GM18499 (cell line): ENCODE results near the gene RBM4B.

Source experiments
- ATAC-seq: cut with Tn5 transposase; IDR thresholded peaks from one replicate; pipeline ENCODE4 v1.9.1; 2021; ENCODE audit warnings: moderate number of reproducible peaks; ENCODE audit not compliant: insufficient read depth, unreplicated experiment

The RBM4B gene

DNA sequence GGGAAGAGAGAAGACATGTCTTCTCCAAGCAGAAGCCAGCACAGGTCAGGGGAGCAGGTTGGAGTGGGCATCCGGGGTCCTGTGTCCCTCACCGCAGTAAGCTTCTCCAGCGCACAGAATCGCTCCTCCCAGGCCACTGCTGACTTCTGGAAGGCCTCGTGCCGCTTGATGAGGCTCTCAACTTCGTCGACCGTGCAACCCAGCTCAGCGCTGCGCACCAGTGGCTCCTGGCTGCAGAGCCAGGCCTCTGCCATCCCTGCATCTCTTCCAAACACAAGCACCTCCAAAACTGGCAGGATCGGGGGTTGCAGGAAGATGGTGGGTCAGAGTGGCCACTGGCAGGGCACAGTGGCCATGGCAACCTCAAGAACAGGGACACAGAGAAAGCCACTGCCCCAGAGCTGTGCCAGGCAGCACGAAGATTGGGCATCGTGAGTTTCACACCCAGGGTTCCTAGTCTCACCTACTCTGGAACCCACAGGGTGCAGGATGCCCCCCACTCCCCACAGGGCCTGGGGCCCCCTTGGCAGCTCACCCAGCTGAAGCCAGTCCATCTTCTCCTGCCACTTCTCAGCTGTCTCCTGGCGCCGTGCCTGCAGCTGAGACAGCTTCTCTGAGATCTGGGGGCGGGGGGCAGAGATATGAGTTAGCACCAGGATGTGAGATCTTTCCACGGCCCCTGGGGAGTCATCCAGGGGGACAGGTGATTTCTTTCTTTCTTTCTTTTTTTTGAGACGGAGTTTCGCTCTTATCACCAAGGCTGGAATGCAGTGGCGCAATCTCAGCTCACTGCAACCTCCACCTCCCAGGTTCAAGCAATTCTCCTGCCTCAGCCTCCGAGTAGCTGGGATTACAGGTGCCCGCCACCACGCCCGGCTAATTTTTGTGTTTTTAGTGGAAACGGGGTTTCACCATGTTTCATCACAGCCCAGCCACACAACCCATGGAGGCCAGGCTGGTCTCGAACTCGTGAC lies 11.2 kb upstream of the RBM4B start:
- ATAC-seq = no peak

DNA sequence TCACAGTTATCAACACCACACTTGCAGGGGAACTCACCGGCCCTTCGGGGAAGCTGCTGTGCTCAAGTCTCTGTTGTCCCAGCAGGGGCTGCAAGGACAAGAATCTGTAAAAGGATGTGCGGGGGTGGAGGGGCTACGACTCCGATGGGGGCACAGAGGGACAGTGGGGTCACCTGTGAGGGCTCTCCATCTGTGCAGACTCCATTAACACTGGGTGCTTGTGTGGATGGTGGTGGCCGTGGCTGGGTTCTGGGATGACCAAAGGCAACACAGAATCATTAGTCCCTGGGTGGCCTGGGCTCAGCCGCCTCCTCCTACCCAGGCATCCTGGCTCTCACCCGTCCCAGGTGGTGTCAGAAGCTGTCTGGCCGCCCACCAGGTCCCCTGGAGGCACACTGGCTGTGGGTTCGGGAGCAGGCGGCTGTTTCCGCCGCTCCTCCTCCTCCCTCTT lies 10.2 kb upstream of the RBM4B start:
- no peak for ATAC-seq

DNA sequence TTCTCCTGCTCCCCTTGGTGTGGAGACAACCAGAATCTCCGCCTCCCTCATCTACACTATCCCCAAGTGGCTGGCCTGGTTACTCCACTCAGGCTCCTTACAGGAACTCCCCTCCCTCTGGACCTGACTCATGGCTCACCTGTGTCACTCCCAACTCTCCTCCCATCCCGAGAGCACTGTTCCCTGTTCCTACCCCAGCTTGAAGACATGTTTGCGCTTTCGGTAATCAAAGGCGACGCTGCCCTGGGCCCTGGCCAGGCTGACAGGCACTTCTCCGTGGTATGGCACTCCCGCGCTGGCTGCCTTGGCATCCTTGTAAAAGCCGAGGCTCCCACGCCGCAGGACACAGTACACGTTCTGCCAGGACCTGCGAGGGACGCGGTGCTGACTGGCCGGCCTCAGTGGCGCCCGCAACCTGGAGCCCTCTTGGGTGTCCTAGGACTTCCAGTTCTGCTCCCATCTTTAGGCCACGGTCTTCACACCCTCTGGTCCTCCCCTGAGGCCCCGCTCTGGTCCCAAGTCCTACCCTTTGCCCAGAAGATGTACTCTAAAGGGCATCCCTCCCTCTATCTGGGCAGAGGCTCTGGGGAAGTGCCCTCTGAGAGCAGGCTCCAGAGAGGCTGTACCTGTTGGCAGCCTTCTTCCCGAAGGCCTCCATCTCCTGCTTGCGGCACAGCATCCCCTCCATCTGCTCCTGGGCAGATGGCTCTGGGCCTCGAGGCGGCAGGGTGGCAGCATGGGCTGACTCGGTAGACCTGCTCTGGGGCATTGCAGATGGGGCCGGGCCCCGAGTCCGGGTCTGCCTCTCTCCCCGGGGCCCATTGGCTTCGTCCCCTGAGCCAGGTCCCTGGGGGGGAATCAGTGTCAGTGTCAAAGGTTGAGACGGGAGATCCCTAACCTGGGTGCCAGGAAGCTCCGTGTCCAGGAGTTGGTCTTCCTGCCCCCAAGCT lies 9.4 kb upstream of the RBM4B start:
- no peak for ATAC-seq

DNA sequence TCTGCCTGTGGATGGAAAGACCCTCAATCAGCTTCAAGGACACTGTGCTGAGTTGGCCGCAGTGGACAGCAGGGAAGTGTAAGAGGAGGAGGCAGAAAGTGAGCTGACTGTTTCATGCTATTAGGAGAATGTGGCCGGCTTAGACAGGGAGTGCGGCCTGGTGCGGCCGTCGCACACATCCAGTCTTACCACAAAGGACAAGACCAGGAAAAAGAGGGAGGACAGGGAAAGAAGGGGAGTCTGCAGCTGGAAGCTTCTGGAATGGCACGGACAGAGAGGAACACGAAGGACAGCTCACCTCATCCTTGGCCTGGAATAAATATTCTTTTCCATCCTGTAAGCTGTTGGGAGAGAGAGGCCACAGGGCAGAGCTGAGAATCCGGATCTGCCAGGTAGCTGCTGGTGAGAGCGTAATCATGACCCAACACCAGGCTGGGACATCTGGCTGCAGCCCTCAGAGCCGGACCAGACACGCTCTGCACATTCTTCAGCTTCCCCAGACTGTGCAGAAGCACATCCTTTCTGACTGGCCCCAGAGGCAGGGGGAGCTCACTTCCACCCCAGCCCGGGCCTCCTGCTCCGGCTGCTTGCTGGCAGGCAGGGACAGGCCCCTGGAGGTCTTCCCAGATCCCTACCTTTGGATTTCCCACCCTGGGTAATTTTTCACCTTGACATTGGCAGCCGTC lies 8.6 kb upstream of the RBM4B start:
- no peak for ATAC-seq

DNA sequence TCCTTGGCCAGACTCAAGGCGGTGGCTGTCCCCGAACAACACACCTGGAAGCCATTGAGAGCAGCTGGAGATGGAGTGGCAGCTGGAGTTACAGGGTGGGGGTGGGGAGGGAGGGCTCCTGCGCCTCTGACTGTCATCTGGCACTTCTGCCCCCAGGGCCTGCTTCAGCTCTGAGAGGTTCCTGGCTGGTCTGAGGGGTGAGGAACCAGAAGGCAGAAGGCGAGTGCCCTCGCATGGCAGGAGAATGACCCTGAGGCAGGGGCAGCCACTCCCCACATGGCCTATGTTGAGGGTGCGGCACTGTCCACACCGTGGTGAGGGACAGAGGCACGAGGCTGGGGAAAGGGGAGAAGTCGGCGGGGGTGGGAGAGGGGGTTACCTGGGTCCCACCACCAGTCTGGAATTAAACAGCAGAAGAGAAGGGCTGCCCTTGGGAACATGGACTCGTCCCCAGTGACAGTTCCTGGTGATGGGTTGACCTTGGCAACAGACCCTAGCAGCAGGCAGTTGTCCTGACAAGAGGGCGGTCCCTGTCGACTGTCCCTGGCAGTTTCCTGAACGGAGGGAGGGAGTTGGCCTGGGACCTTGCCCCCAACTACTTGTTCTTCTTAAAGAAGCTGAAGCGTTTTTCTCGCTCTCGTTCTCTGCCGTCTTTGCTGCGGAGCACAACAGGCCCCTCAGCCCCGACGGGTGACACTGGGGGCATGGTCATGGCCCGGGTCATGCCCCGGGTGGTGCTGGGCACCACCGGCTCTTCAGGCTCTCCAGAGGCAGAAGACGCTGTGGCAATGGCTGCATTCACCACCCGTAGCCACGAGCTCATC lies 7.8 kb upstream of the RBM4B start:
- ATAC-seq = no peak

DNA sequence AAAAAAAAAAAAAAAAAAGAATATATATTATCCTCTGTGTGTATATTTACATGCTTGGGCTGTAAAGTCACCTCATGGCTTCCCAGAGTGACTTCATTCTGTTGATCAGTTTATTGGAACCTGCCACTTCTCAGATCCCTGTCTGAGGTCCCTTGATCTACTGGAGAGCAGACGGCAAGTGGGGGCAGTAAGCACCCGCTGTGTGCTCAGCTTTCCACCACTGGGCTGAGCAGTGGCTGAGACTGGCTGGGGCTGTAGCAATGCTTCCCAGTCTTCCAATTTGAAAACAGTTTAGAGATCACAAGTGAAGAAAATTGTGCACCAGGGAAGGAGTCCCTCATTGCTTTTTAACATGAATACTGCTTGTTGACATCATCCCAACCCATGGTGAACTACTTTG lies 6.9 kb upstream of the RBM4B start:
- ATAC-seq = no peak

DNA sequence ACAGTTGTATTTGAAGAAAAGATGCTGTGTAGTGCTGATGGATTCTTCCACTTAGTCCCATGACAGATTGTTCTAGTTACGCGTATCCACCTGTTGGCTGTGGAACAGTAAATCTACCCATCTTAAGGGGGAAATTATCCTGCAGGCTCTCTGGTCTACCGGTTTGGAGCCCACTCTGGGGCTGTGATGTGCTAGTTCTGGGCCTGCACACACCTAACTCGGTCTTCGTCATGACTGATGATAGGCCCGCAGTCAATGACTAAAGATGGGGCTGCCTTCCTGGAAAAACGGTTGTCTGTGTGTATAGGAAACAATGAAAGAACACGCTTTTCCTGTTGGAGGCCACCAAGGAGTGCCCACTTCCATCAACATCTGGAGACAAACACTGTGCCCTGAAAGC lies 6.2 kb upstream of the RBM4B start:
- no peak for ATAC-seq

DNA sequence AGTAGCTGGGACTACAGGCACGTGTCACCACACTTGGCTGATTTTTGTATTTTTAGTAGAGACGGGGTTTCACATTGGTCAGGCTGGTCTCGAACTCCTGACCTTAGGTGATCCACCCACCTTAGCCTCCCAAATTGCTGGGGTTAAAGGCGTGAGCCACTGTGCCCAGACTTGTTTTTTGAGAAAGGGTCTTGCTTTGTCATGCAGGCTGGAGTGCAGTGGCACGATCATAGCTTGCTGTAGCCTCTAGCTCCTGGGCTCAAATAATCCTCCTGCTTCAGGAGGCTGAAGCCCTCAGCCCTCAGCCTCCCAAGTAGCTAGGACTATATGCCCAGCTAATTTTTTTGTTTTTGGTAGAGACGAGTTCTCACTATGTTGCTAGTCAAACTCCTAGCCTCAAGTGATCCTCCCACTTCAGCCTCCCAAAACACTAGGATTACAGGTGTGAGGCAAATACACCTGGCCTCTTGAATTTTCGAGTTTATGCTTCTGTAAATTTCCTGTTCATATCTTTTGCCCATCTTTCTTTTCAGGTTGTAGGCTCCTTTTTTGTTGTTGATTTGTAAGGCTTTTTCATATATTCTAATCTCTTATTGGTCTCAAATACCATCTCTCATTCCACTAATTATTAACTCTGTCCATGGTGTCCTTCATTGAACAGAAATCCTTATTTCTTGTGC lies 3.4 kb upstream of the RBM4B start:
- no peak for ATAC-seq

DNA sequence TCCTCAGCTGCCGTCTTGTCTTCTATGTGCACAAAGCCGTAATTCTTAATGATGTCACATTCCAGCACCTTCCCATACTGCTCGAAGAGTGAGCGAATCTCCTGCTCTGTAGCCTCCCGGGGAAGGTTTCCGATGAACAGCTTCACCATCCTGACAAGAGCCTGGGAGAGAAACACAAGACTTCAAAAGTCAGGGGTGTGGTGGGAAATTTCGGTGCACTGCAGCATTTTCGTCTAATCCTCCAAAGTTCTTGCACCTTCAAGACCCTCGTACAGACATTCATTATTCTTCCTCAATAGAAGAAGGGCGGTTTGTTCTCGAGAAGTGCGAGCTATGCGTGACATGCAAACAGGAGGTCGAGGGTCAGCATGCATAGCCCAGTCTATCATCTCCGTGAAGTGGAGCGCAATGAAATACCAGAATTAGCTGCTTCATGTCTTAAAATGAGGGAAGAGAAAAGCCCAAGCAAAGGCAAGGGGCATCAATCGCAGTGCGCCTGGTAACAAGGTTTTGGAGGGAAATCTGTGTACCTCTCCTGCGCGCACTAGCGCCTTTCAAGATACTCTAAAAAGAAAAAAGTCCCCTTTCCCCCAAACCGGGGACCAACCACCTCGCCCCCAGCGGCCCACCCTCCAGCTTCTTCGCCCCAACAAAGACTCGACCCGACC lies 622 bp downstream of the RBM4B start:
- ATAC-seq = no peak

DNA sequence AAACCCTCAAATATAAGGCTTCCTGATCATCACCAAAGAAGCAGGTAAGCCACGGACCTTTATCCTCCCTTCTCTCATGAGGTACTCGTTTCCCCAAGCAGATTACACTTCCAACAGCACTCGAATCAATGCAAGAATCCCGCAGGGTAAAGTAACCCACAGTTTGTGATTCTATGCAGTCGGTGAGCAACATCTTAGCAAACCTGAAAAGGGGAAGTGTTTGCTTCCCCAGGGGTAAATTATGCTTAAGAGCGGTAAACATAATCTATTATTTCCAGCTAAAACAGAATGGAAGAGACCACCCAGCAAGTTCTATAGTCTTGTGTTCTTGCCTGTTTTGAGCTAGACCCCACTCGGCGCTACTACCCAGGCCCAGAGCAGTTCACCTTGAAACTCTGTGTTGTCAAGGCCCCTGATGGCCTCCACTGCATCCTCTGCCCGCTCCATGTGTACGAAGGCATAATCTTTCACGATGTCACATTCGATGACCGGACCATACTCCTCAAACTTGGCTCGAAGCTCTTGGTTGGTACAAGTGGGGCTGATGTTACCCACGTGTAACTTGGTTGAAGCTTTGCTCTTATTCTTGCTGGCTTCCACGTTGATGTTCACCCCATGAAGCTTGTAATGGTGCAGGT lies 1.3 kb downstream of the RBM4B start:
- ATAC-seq = no peak

DNA sequence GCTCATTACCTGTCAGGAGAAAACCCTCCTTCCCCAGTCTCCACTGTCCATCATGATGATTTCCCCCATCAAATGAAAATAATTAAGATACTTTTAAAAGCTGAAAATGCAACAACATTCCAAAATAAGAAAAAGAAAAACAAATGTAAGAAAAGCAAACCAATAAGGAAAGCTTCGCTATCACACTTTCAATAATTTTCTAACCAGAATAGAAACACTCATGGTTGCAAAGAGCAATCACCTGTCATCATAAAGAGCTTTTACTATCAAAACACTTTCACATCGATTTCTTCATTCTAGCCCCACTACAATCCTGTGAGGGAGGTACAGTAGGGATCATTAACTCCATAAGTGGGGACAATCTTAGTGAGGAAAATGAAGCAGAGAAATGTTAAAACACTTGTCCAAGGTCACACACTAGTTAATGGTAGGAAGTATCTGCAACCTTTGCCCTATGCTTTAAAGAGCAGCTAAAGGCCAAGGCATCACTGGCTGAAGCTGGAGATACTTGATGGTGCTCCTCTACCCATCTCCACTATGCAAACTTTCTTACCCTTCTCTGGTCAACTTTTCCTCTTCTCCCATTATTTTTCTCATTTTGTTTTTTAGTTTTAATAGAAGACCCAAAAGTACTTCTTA lies 2.6 kb downstream of the RBM4B start:
- no peak for ATAC-seq

DNA sequence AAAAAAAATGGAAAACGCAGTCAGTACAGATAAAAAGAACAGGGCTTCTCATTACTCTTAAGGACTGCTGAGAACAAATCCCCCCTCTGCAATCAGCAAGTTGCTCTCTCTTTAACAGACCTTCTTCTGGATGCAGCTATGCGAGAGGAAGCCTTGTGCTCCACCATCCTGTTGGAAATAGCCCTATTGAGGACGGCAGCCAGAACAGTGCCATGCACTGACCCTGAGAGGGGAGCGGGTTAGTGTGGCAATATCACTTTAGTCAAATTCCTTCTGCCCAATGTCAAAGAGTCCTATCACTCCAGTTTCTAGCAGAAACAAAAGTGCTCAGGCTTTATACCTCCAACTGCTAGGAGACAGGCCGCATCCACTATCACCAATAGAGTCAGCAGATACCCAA lies 6.9 kb downstream of the RBM4B start:
- no peak for ATAC-seq

DNA sequence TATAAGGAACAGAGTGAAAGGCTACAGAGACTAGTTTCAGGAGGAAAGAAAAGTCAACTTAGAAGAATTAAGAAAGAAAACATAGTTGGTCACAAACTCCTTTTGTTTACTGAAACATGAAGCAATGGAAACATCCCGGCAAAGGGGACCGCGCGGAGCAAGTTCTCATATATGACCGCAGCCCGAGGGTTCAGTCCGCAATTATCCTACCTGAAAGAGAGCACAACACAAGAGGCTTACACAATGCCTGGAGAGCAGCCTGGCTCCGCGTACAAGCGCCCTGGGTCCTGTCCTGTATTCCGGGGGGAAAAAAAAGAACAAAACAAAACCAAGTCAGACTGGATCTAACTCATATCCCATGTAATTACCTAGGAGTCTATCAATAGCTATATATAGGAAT lies 12.3 kb downstream of the RBM4B start:
- ATAC-seq = no peak

DNA sequence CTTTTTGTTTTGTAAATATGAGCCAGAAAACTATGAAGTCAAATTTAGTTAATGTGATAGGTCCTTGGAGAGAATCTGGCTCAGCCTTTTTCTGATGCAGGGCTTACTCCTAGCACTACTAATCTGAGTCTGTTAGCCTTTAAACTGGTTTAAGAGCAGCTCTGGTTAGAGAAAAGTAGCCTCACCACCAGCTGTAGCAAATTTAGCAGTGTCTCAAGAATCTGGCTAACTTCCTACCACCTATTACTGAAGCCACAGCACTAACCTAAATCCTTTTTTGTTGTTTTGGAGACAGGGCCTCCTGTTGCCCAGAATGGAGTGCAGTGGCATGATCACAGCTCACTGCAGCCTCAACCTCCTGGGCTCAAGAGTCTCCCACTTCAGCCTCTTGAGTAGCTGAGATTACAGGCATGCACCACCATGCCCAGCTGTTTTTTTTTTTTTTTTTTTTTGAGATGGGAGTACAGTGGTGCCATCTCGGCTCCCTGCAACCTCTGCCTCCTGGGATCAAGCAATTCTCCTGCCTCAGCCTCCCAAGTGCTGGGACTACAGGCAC lies 13.9 kb downstream of the RBM4B start:
- no peak for ATAC-seq

DNA sequence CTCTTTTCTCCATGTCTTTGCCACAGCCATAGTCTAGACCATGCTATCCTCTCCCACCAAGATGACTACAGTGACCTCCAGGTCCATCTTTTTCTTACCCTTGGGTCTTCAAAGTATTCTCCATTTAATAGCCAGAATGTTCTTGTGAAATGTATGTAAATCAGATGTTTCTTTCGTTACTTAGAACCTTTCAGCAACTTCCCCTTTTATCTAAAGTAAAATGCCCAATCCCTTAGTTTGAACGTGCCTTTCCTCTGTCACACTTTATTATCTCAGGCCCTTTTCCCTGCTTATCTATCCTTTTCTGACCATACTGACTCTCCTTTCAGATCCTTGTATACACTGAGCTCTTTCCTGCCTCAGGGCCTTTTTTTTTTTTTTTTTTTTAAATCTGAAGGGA lies 17.9 kb downstream of the RBM4B start:
- ATAC-seq = no peak

DNA sequence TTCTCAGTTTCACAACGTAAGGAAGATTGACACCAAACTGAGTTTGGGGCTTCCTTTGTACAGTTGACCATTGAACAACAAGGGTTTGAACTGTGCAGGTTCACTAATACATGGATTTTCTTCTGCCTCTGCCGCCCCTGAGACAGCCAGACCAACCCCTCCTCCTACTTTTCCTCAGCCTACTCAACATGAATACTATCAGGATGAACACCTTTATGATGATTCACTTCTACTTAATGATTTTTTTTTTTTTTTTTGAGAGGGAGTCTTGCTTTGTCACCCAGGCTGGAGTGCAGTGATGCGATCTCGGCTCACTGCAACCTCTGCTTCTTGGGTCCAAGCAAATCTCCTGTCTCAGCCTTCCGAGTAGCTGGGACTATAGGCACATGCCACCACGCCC lies 24.6 kb downstream of the RBM4B start:
- ATAC-seq = no peak

DNA sequence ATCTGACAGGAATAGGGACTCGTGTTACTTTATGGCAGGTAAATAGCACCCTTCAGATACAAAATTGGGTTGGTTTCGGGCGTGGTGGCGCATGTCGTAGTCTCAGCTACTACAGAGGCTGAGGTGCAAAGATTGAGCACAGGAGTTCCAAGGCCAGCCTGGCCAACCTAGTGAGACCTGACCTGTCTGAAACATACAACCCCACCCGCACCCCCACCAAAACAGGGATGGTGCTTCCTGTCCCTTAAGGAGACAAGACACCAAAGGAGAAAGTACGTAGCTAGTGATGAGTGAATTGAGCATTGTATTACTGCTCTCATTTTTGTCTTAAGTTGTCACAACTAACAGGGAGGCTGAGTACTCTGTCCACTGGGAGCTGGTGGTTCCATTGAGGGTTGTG lies 25.0 kb downstream of the RBM4B start:
- no peak for ATAC-seq
